ENCODE results near the gene FLNA.
"Not testable (repeated sequence)": the region's sequence is repeated elsewhere in the genome, so short reads cannot be mapped to it uniquely, and the experiment has no call there.

The FLNA gene

GRCh38 chrX:154403192-154403591, 28.8 kb upstream of the FLNA start:
- TF ChIP-seq, protein P1, sequence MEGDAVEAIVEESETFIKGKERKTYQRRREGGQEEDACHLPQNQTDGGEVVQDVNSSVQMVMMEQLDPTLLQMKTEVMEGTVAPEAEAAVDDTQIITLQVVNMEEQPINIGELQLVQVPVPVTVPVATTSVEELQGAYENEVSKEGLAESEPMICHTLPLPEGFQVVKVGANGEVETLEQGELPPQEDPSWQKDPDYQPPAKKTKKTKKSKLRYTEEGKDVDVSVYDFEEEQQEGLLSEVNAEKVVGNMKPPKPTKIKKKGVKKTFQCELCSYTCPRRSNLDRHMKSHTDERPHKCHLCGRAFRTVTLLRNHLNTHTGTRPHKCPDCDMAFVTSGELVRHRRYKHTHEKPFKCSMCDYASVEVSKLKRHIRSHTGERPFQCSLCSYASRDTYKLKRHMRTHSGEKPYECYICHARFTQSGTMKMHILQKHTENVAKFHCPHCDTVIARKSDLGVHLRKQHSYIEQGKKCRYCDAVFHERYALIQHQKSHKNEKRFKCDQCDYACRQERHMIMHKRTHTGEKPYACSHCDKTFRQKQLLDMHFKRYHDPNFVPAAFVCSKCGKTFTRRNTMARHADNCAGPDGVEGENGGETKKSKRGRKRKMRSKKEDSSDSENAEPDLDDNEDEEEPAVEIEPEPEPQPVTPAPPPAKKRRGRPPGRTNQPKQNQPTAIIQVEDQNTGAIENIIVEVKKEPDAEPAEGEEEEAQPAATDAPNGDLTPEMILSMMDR (IDR thresholded peaks at IDR 0.05; ENCODE audit: low read depth, low read length, missing control alignments): no peak
- H3K4me3 ChIP-seq (ENCODE audit: low read depth, low read length): no peak overlapping the region
- DNase-seq (ENCODE audit: low read depth): no peak

- DNase-seq (ENCODE audit: low read depth): no peak
- TF ChIP-seq, protein P1 (IDR thresholded peaks at IDR 0.05; ENCODE audit: low read depth, low read length, missing control alignments): no peak
Measured at GRCh38 chrX:154402622-154403127, 28.2 kb upstream of the FLNA start.

DNA sequence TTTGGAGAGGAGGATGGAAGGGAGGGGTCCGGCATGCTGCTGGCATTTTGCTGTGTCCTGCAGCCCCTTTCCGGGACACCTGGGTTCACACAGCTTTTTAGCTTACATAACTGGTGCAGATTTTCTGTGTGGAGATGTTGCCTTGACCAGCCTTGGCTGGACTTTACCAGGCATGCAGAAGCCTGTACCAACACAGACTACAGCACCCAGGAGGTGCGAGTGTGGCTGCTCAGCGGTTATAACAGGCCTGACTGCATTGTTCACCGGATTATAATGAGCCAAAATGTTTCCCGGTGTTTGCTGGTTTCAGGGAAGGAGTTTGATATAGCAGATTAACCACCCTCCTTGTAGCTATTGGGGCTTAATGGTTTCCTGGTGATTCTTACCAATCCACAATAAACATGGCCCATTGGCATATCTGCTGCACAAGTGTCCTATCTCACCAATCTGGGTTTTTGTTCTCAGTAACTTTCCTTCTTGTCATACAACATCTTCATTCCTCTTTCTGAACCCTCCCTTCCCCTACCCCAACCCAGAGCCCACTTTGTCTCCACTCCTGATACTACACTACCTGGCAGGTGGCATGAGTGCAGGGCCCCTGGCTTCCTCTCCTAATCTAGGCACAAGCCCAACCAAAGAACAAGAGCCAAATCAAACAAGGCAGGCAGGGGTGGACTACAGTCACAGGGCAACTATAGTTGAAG, 27.6 kb upstream of the FLNA start:
- DNase-seq (ENCODE audit: low read depth): no peak
- TF ChIP-seq, protein P1 (IDR thresholded peaks at IDR 0.05; ENCODE audit: low read depth, low read length, missing control alignments): no peak
- no peak overlapping the region for H3K4me3 ChIP-seq (ENCODE audit: low read depth, low read length)

More at GRCh38 chrX:154402622-154403127, 28.2 kb upstream of the FLNA start:
- no peak overlapping the region for H3K4me3 ChIP-seq (ENCODE audit: low read depth, low read length)

GRCh38 chrX:154401045-154401799, 26.8 kb upstream of the FLNA start:
- DNase-seq (ENCODE audit: low read depth): no peak
- H3K4me3 ChIP-seq (ENCODE audit: low read depth, low read length): no peak overlapping the region
- TF ChIP-seq, protein P1 (IDR thresholded peaks at IDR 0.05; ENCODE audit: low read depth, low read length, missing control alignments): no peak

GRCh38 chrX:154400369-154400817, 26.0 kb upstream of the FLNA start:
- not testable (repeated sequence) for DNase-seq (ENCODE audit: low read depth)
- H3K4me3 ChIP-seq (ENCODE audit: low read depth, low read length): peak overlapping the region; percentile 88

- TF ChIP-seq, protein P1 (IDR thresholded peaks at IDR 0.05; ENCODE audit: low read depth, low read length, missing control alignments): no peak
- H3K4me3 ChIP-seq (ENCODE audit: low read depth, low read length): peak overlapping the region; percentile 88
- no peak for DNase-seq (ENCODE audit: low read depth)
Measured at GRCh38 chrX:154399527-154400368, 25.3 kb upstream of the FLNA start.

Data from GM12864 (cell line).